GM18498 (cell line): ENCODE measurements around the gene IGF1R.

ENCODE experiments used
- ATAC-seq: cut with Tn5 transposase; IDR thresholded peaks from one replicate; pipeline ENCODE4 v1.9.1; 2021; ENCODE audit warnings: mild to moderate bottlenecking, moderate library complexity; ENCODE audit not compliant: unreplicated experiment

Gene IGF1R

DNA sequence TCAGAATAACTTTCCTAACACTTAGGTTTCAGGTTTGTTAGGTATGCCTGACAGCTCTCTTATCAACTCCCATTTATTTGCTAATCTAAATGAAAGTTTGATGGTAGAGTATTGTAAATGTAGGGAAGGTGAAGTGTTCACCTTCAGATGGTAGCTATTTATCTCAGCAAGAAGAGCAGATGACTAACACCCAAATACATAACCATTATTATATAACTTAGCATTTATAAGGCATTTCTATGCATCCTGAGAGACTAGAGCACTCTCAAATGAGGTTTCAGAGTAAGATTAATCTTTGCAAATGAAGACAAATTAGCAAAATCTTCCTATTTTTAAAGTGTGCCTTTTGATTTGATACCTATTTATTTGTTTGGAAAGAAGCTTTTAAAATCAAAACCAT lies 143.8 kb downstream of the IGF1R start:
- no peak for ATAC-seq

DNA sequence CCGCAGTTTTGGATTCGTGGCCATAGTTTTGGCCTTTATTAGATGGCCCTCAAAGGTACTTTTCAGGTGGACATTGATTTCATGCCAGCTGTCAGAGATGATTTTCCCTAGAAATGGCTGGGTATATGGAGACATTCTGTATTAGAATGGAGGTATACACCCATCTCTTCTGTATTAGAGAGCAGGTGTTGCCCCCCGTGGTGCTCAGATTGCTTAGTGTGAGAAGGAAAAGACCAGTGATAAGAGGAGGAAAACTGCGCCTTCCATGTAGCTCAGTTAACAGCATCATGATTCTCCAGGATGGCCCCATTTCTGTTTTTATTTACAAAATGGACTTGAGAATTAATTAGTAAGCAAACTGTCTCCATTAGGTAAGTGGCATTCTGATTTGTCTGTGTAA lies 145.9 kb downstream of the IGF1R start:
- ATAC-seq: no peak

GRCh38 chr15:98794748-98795147 lies 146.4 kb downstream of the IGF1R start:
- no peak for ATAC-seq

- no peak for ATAC-seq
These were observed 147.6 kb downstream of the IGF1R start for GRCh38 chr15:98795980-98796379.

DNA sequence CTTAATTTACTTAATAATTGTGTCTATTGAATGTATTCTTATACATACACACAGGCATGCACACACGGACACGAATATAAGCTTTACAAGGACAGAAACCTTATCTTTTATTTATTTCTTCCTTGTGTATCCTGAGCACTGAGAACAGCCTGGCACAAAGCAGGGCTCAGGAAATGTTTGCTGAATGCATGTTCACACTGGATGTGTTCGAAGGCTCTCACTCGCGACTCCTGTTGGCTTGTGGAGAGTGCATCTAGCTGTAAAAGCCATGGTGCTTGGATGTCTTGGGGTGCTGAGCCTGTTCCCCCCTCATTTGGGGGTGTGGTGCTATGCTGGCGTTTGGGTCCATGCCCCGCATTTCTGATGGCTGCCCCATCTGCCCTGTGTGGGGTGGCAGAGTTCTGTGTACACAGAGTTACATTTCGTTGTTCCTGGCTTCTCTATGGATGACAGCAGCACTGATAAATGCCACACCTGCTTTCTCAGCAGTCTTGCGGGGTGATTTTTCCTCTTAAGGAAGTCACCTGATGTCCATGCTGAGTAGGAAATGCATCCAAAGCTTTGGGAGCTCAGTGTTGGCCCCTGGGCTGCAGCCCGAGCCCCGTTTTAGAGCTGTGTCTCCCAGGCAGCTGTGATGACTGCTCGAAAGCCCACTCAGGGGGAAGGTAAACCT lies 148.5 kb downstream of the IGF1R start:
- no peak for ATAC-seq

- ATAC-seq: no peak
These were observed 150.1 kb downstream of the IGF1R start for GRCh38 chr15:98798375-98798893.

GRCh38 chr15:98799461-98800390 lies 151.4 kb downstream of the IGF1R start:
- no peak for ATAC-seq

GRCh38 chr15:98800437-98801233 lies 152.3 kb downstream of the IGF1R start:
- ATAC-seq: no peak

GRCh38 chr15:98801234-98801561 lies 152.9 kb downstream of the IGF1R start:
- ATAC-seq: no peak

DNA sequence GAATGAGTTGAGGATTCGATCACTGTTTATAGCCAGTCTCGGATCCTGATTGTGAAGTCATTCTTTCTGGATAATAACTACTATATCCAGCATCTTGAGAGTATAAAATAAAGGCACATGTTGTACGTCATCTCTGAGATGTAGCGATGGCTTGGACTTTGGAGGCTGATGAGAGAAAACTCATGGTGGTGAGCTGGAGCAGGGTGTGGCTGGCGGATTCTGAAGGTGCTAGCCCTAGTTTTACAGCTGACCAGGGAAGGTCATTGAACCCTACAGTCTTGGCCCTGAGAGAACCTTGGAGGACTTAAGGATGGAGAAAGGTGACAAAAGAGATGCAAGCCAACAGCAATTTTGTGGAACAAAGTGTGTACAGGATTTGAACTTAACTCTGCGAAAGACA lies 153.8 kb downstream of the IGF1R start:
- ATAC-seq: no peak

DNA sequence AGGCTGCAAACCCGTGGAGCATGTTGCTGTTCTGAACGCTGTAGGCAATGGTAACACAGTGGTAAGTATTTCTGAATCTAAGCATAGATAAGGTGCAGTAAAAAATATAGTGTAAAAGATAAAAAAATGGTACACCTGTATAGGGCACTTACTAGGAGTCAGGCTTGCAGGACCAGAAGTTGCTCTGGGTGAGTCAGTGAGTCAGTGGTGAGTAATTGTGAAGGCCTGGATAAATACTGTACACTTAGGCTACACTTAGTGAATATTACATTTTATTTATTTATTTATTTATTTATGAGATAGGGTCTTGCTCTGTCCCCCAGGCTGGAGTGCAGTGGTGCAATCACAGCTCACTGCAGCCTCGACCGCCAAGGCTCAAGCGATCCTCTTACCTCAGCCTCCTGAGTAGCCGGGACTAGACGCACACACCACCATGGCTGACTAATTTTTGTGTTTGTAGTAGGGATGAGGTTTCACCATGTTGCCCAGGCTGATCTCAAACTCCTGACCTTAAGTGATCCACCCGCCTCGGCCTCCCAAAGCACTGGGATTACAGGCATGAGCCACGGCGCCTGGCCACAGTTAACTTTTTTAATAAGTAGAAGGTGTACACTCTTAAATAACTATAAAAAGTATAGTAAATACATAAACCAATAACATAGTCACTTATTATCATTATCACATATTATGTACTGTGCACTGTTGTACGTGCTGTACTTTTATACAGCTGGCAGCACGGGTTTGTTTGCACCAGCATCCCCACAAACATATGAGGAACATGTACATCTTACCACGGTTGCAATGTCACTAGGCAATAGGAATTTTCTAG lies 155.1 kb downstream of the IGF1R start:
- no peak for ATAC-seq

- no peak for ATAC-seq
These were observed 155.7 kb downstream of the IGF1R start for GRCh38 chr15:98804057-98804380.

- ATAC-seq: no peak
These were observed 157.3 kb downstream of the IGF1R start for GRCh38 chr15:98805434-98806274.

- no peak for ATAC-seq
These were observed 158.0 kb downstream of the IGF1R start for GRCh38 chr15:98806275-98806895.

DNA sequence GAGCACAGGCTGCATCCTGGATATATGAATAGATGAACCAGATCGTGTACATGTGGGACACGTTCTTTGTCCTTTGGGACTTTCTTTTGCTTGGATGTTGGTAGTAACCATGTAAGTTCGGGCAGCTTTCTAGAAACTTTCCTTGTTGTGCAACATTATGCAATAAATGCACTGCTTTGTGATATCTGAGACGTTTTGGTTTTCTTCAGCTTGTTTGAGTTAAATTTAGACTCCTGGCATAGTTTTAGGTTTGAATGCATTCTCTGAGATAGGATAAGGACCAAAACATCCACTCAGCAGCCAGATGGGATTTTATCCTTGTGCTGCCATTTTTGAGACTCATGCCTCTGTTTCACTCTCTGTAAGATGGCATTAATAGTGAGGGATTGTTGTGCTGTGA lies 158.9 kb downstream of the IGF1R start:
- no peak for ATAC-seq

DNA sequence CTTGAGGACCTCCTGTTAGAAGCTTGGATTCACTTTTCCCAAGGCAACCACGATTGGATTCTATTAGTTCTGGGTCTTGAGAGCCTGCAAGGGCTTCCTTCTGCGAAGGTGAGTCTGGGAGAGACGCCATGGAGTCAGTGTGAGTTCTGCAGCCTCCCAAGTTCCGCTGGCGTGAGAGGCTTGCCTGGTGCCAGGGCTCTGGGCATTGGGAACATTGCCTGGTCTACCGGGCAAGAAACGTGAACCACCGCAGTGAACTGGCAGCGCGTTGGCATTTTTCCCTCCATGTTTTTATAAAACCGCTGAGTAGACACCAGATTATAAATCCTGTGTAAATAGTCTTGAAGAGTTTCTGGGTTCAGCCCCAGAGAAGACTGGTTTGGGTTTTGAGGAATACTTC lies 160.9 kb downstream of the IGF1R start:
- ATAC-seq: no peak

GRCh38 chr15:98812716-98813446 lies 164.5 kb downstream of the IGF1R start:
- no peak for ATAC-seq

GRCh38 chr15:98813951-98814350 lies 165.6 kb downstream of the IGF1R start:
- ATAC-seq: no peak

DNA sequence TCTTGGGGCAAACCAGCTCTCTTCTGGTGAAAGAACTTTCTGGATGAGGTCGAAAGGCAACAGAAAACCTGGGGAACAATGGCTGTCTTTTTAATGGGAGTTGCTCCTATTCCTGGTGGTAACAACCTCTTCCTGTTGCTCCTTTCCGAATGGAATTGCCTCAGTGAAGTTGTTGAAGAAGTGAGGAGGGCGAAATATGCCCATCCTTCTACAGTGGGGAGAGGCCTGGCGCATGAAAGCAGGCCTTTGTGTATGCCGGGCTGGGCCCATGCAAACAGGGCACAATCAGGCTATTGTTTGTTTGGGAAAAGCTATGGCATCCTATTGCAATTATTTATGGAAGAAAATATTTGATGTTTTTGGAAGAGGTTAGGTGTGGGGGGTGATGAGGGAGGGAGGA lies 166.9 kb downstream of the IGF1R start:
- ATAC-seq: no peak
